WI38 (cell line): ENCODE measurements around the gene WWC2.
A peak's percentile ranks its signal among the peaks of the same experiment; 100 is the strongest.

Source experiments
- H3K4me3 ChIP-seq: 2 replicates; pipeline ENCODE4 v1.5.1; 2011; ENCODE audit warnings: low read depth, mild to moderate bottlenecking, control low read depth, low read length
- TF ChIP-seq, protein P1 (sequence below): IDR thresholded peaks from 2 replicates; pipeline ENCODE4 v1.5.1; 2012; ENCODE audit warnings: low read depth, mild to moderate bottlenecking, control low read depth, low read length

The WWC2 gene

DNA sequence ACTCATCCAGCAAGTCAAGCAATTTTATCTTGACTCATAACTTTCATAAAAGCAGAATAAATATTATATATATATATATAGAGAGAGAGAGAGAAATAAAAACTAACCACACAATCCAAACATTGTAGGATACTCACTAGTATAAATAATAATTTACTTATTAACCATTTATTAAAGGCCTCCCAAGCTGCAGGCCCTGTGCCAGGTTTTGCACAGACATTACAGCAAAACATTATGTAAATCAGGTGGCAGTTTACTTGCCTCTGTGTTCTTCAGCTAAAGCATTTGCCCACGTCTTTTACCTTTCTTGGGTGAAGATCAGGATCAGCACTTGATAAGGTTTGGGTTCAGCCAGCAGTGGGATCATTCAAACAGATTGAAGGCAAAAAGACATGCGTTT is 145.4 kb downstream of the WWC2 start:
- H3K4me3 ChIP-seq = no peak overlapping the region
- TF ChIP-seq, protein P1, sequence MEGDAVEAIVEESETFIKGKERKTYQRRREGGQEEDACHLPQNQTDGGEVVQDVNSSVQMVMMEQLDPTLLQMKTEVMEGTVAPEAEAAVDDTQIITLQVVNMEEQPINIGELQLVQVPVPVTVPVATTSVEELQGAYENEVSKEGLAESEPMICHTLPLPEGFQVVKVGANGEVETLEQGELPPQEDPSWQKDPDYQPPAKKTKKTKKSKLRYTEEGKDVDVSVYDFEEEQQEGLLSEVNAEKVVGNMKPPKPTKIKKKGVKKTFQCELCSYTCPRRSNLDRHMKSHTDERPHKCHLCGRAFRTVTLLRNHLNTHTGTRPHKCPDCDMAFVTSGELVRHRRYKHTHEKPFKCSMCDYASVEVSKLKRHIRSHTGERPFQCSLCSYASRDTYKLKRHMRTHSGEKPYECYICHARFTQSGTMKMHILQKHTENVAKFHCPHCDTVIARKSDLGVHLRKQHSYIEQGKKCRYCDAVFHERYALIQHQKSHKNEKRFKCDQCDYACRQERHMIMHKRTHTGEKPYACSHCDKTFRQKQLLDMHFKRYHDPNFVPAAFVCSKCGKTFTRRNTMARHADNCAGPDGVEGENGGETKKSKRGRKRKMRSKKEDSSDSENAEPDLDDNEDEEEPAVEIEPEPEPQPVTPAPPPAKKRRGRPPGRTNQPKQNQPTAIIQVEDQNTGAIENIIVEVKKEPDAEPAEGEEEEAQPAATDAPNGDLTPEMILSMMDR = no peak

GRCh38 chr4:183248201-183248600 is 149.1 kb downstream of the WWC2 start:
- H3K4me3 ChIP-seq = no peak overlapping the region
- TF ChIP-seq, protein P1 = no peak

GRCh38 chr4:183249854-183250253 is 150.8 kb downstream of the WWC2 start:
- TF ChIP-seq, protein P1 = 0 out of 2 replicates have a peak, but pooled peaks have one; percentile 12

GRCh38 chr4:183250831-183251230 is 151.8 kb downstream of the WWC2 start:
- TF ChIP-seq, protein P1 = no peak
- H3K4me3 ChIP-seq = no peak overlapping the region

More at GRCh38 chr4:183249854-183250253, 150.8 kb downstream of the WWC2 start:
- H3K4me3 ChIP-seq = no peak overlapping the region

DNA sequence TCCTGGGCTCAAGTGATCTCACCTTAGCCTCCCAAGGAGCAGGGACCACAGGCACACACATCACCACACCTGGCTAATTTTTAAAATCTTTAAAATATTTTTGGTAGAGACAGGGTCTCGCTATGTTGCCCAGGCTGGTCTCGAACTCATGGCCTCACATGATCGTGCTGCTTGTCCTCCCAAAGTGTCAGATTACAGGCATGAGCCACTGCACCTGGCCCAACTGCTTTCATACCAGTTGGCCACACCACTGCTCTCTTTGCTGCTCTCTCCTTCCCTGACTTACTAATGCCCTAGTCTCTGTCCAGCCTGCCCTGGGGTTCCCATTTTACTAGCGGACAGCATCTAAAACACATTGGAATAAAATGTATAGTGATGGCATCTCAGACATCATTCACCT is 153.9 kb downstream of the WWC2 start:
- TF ChIP-seq, protein P1 = no peak

DNA sequence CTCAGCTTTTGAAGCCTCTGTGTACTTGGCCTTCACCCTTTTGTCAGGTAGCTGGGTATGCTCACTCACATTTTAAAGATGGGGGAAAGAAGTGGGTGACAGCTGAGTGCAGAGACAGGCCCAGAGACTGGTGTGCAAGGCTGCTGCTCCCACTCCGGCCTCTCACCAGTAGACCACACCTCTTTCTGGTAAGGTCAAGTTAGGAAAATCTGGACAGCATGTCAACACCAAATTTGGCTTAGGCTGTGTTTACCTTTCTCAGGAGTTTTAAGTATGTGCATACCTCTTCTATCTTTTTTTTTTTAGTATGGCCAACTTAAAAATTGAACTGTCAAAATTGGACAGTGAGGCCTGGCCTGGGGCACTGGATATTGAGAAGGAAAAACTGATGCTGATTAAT is 154.4 kb downstream of the WWC2 start:
- no peak overlapping the region for H3K4me3 ChIP-seq
- TF ChIP-seq, protein P1 = no peak

More for the DNA sequence above, 153.9 kb downstream of the WWC2 start:
- H3K4me3 ChIP-seq = no peak overlapping the region

DNA sequence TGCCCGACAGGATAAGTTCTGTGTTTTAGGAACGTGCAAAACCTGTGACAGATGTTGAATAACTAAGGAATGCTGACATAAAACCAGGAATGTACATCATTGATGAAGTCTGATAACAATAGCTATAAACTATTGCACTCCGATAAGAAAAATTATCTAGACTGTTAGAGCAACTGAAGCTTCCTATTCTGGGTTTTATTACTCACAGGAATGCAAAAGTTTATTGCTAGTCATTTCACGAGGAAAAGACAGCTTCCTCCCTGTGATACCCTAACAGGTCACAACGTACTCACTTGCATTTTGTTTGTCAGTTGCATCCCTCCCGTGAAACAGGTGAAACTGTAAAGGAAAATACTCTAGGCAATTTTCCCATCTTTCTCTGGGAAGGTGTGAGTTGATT is 155.1 kb downstream of the WWC2 start:
- no peak overlapping the region for H3K4me3 ChIP-seq
- TF ChIP-seq, protein P1 = no peak
